HFFc6 (cell line): Measurements from ENCODE around the gene NPR2. TPM values are rescaled to one million over a fixed set of nuclear protein-coding genes. Genes with fewer than 3 reads are reported as not detected.

Experiments used
- DNase-seq: peaks from one replicate; pipeline ENCODE4 v3.0.0-alpha.2; 2018
- H3K27ac Mint-ChIP-seq: 2 replicates; pipeline ENCODE4 v1.8.0; 2020; ENCODE audit warnings: mild to moderate bottlenecking, mixed read lengths
- H3K27me3 Mint-ChIP-seq: 2 replicates; pipeline ENCODE4 v1.8.0; 2021; ENCODE audit warnings: mild to moderate bottlenecking, moderate library complexity, mixed read lengths; ENCODE audit not compliant: insufficient read depth
- H3K36me3 Mint-ChIP-seq: 2 replicates; pipeline ENCODE4 v1.8.0; 2021; ENCODE audit warnings: low read depth, mixed read lengths
- H3K4me1 Mint-ChIP-seq: 2 replicates; pipeline ENCODE4 v1.8.0; 2020; ENCODE audit warnings: low read depth, mixed read lengths
- H3K4me3 Mint-ChIP-seq: 2 replicates; pipeline ENCODE4 v1.8.0; 2020; ENCODE audit warnings: mild to moderate bottlenecking, moderate library complexity, mixed read lengths
- H3K9me3 Mint-ChIP-seq: 2 replicates; pipeline ENCODE4 v1.8.0; 2020; ENCODE audit warnings: mild to moderate bottlenecking, mixed read lengths
- CTCF ChIP-seq: fragments of 200-600 bp; sonication (generic); IDR thresholded peaks from 2 replicates; pipeline ENCODE4 v1.5.0; 2021; ENCODE audit warnings: antibody characterized with exemption, mild to moderate bottlenecking
- total RNA-seq, 6 experiments: library from RNA; stranded (reverse); fragmentation: NEBNext Ultra II Directional; extraction: Animal tissue kit (Norgen Biotek cat#: 25700); gene quantifications; 2 replicates in 1 of 6; 3 replicates in 5 of 6; pipeline ENCODE4 v1.2.3, GENCODE V29; 2021

NPR2 gene
- total RNA-seq, 6 experiments from 2014 or later: 38.3 to 48.5 (median 41.7) TPM

GRCh38 chr9:35746583-35746982, 44.8 kb upstream of the NPR2 start:
- Mint-ChIP-seq H3K27me3 (peaks cover 3% of the 10 kb centered on the region), H3K4me3 (peak overlapping the region; percentile 92), H3K9me3 (no peaks in the 10 kb centered on the region), H3K36me3 (peaks cover 34% of the 10 kb centered on the region), H3K27ac (peak overlapping the region; percentile 77), H3K4me1 (peaks cover 41% of the 10 kb centered on the region)
- DNase-seq: no peak
- no peak for TF ChIP-seq CTCF

- no peak for DNase-seq
- Mint-ChIP-seq H3K27ac (peak overlapping the region; percentile 77), H3K9me3 (no peaks in the 10 kb centered on the region), H3K27me3 (peaks cover 3% of the 10 kb centered on the region; the same call in 1 of the 2 replicates), H3K36me3 (peaks cover 40% of the 10 kb centered on the region), H3K4me3 (peak overlapping the region; percentile 92), H3K4me1 (peaks cover 41% of the 10 kb centered on the region)
- no peak for TF ChIP-seq CTCF
Measured at GRCh38 chr9:35748242-35748857, 43.0 kb upstream of the NPR2 start.

GRCh38 chr9:35748858-35749514, 42.4 kb upstream of the NPR2 start, which contains the start of the genes GBA2 and RGP1:
Gene GBA2, minus strand, starts transcription at chr9:35749228. Its CDS starts 524 bp downstream, at chr9:35748704.
Gene RGP1, plus strand, starts transcription at chr9:35749287. Its CDS starts 469 bp downstream, at chr9:35749756.
- H3K27ac Mint-ChIP-seq: peak within 1 kb of the TSS; percentile 77
- H3K36me3 Mint-ChIP-seq: peaks cover 46% of the 10 kb centered on the region
- peaks cover 41% of the 10 kb centered on the region for H3K4me1 Mint-ChIP-seq
- peak; percentile 52 for DNase-seq
- peaks cover 3% of the 10 kb centered on the region; the same call in 1 of the 2 replicates for H3K27me3 Mint-ChIP-seq
- peak within 1 kb of the TSS; percentile 92 for H3K4me3 Mint-ChIP-seq
- H3K9me3 Mint-ChIP-seq: no peaks in the 10 kb centered on the region
- TF ChIP-seq CTCF: no peak

- Mint-ChIP-seq H3K4me3 (peak overlapping the region; percentile 92), H3K27ac (peak overlapping the region; percentile 65), H3K27me3 (peaks cover 3% of the 10 kb centered on the region; the same call in 1 of the 2 replicates), H3K4me1 (peaks cover 38% of the 10 kb centered on the region), H3K36me3 (peaks cover 46% of the 10 kb centered on the region), H3K9me3 (no peaks in the 10 kb centered on the region)
- DNase-seq: no peak
- TF ChIP-seq CTCF: no peak
Measured at GRCh38 chr9:35749515-35750255, 41.7 kb upstream of the NPR2 start.

GRCh38 chr9:35750256-35750531, 41.2 kb upstream of the NPR2 start:
- Mint-ChIP-seq H3K4me3 (peak overlapping the region; percentile 92), H3K27ac (peak overlapping the region; percentile 65), H3K27me3 (peaks cover 3% of the 10 kb centered on the region; the same call in 1 of the 2 replicates), H3K9me3 (no peaks in the 10 kb centered on the region), H3K36me3 (peaks cover 46% of the 10 kb centered on the region), H3K4me1 (peaks cover 37% of the 10 kb centered on the region)
- TF ChIP-seq CTCF: no peak
- no peak for DNase-seq
